GM23338 (cell line): ENCODE data around the gene ESR1.
"Not testable (repeated sequence)": the region's sequence is repeated elsewhere in the genome, so short reads cannot be mapped to it uniquely, and the experiment has no call there.

Experiments
- CREB1 ChIP-seq: fragments of 250-450 bp; sonication (Bioruptor Pico); IDR thresholded peaks from 2 replicates; pipeline ENCODE4 v1.5.0; 2020; ENCODE audit warnings: low read depth, mild to moderate bottlenecking, moderate library complexity
- EZH2 ChIP-seq: fragments of 200-600 bp; sonication (generic); IDR thresholded peaks from one replicate; pipeline ENCODE4 v1.8.0; 2017; ENCODE audit warnings: antibody characterized with exemption, mild to moderate bottlenecking, low read depth; ENCODE audit not compliant: unreplicated experiment
- EZH2phosphoT487 ChIP-seq: fragments of 200-600 bp; sonication (generic); IDR thresholded peaks from one replicate; pipeline ENCODE4 v1.8.1; 2018; ENCODE audit warnings: antibody characterized with exemption; ENCODE audit not compliant: unreplicated experiment
- JUNB ChIP-seq: IDR thresholded peaks from one replicate; pipeline ENCODE4 v1.6.1; 2016; ENCODE audit warnings: antibody characterized with exemption; ENCODE audit not compliant: unreplicated experiment
- NANOG ChIP-seq: IDR thresholded peaks from 2 replicates; pipeline ENCODE4 v1.6.1; 2016; ENCODE audit warnings: antibody characterized with exemption, borderline replicate concordance
- POLR2AphosphoS5 ChIP-seq: IDR thresholded peaks from 2 replicates; pipeline ENCODE4 v1.6.1; 2016; ENCODE audit warnings: antibody characterized with exemption, low read depth
- STAT1 ChIP-seq: IDR thresholded peaks from one replicate; pipeline ENCODE4 v1.6.1; 2016; ENCODE audit warnings: antibody characterized with exemption; ENCODE audit not compliant: unreplicated experiment
- ZNF331 ChIP-seq: fragments of 250-450 bp; sonication (Bioruptor Pico); IDR thresholded peaks from 2 replicates; pipeline ENCODE4 v1.5.0; 2020; ENCODE audit warnings: low read depth, mild to moderate bottlenecking, moderate library complexity
- TF ChIP-seq, protein P1 (sequence below), 2 experiments: fragments of 200-600 bp in 1 of 2; sonication (generic) in 1 of 2; conservative IDR thresholded peaks; 2 replicates each; pipeline versions ENCODE4 v1.5.1 to v1.6.1; 2016 to 2017; ENCODE audit warnings: antibody characterized with exemption in 2 of 2, low read depth in 2 of 2, mild to moderate bottlenecking in 2 of 2, moderate library complexity in 1 of 2
- TF ChIP-seq, protein P2 (sequence below): IDR thresholded peaks from one replicate; pipeline ENCODE4 v1.6.1; 2018; ENCODE audit warnings: antibody characterized with exemption; ENCODE audit not compliant: unreplicated experiment
- TF ChIP-seq, protein P3 (sequence below): IDR thresholded peaks from 2 replicates; pipeline ENCODE4 v1.6.1; 2016; ENCODE audit warnings: antibody characterized with exemption

DNA sequence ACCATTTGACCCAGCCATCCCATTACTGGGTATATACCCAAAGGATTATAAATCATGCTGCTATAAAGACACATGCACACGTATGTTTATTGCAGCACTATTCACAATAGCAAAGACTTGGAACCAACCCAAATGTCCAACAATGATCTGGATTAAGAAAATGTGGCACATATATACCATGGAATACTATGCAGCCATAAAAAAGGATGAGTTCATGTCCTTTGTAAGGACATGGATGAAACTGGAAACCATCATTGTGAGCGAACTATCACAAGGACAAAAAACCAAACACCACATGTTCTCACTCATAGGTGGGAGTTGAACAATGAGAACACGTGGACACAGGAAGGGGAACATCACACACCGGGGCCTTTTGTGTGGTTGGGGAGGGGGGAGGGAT lies 226.3 kb downstream of the ESR1 start:
- not testable (repeated sequence) for TF ChIP-seq JUNB; EZH2; CREB1 (CRISPR knock-in tag); POLR2AphosphoS5; EZH2phosphoT487; STAT1; NANOG; ZNF331 (CRISPR knock-in tag)
- TF ChIP-seq, protein P1, sequence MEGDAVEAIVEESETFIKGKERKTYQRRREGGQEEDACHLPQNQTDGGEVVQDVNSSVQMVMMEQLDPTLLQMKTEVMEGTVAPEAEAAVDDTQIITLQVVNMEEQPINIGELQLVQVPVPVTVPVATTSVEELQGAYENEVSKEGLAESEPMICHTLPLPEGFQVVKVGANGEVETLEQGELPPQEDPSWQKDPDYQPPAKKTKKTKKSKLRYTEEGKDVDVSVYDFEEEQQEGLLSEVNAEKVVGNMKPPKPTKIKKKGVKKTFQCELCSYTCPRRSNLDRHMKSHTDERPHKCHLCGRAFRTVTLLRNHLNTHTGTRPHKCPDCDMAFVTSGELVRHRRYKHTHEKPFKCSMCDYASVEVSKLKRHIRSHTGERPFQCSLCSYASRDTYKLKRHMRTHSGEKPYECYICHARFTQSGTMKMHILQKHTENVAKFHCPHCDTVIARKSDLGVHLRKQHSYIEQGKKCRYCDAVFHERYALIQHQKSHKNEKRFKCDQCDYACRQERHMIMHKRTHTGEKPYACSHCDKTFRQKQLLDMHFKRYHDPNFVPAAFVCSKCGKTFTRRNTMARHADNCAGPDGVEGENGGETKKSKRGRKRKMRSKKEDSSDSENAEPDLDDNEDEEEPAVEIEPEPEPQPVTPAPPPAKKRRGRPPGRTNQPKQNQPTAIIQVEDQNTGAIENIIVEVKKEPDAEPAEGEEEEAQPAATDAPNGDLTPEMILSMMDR (conservative IDR thresholded peaks at IDR 0.05; ENCODE audit: low read depth in 2 of 2) = not testable (repeated sequence)
- TF ChIP-seq, protein P2, sequence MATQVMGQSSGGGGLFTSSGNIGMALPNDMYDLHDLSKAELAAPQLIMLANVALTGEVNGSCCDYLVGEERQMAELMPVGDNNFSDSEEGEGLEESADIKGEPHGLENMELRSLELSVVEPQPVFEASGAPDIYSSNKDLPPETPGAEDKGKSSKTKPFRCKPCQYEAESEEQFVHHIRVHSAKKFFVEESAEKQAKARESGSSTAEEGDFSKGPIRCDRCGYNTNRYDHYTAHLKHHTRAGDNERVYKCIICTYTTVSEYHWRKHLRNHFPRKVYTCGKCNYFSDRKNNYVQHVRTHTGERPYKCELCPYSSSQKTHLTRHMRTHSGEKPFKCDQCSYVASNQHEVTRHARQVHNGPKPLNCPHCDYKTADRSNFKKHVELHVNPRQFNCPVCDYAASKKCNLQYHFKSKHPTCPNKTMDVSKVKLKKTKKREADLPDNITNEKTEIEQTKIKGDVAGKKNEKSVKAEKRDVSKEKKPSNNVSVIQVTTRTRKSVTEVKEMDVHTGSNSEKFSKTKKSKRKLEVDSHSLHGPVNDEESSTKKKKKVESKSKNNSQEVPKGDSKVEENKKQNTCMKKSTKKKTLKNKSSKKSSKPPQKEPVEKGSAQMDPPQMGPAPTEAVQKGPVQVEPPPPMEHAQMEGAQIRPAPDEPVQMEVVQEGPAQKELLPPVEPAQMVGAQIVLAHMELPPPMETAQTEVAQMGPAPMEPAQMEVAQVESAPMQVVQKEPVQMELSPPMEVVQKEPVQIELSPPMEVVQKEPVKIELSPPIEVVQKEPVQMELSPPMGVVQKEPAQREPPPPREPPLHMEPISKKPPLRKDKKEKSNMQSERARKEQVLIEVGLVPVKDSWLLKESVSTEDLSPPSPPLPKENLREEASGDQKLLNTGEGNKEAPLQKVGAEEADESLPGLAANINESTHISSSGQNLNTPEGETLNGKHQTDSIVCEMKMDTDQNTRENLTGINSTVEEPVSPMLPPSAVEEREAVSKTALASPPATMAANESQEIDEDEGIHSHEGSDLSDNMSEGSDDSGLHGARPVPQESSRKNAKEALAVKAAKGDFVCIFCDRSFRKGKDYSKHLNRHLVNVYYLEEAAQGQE = not testable (repeated sequence)
- TF ChIP-seq, protein P3, sequence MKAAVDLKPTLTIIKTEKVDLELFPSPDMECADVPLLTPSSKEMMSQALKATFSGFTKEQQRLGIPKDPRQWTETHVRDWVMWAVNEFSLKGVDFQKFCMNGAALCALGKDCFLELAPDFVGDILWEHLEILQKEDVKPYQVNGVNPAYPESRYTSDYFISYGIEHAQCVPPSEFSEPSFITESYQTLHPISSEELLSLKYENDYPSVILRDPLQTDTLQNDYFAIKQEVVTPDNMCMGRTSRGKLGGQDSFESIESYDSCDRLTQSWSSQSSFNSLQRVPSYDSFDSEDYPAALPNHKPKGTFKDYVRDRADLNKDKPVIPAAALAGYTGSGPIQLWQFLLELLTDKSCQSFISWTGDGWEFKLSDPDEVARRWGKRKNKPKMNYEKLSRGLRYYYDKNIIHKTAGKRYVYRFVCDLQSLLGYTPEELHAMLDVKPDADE = not testable (repeated sequence)
